Measurements from ENCODE around the gene KIF5C.

GRCh38 chr2:149050188-149050587, 175.2 kb downstream of the KIF5C start:
- TF ChIP-seq CTCF (conservative IDR thresholded peaks at IDR 0.05; ENCODE audit: low read depth in 2 of 2) (no peak), POLR2AphosphoS5 (IDR thresholded peaks at IDR 0.05; ENCODE audit: low read depth) (no peak), CREB1 (CRISPR knock-in tag; IDR thresholded peaks at IDR 0.05; ENCODE audit: low read depth) (no peak)

Measured in GM23338 (cell line).